ENCODE results near the gene TTYH3. TPM values are rescaled to one million over a fixed set of nuclear protein-coding genes. Genes with fewer than 3 reads are reported as not detected.
"Not testable (repeated sequence)": the region's sequence is repeated elsewhere in the genome, so short reads cannot be mapped to it uniquely, and the experiment has no call there.

Gene TTYH3
- total RNA-seq, 1 experiment from 2014 or later: 178 TPM

GRCh38 chr7:2607923-2608904, 23.6 kb upstream of the TTYH3 start (continued):
- TF ChIP-seq, protein P1, sequence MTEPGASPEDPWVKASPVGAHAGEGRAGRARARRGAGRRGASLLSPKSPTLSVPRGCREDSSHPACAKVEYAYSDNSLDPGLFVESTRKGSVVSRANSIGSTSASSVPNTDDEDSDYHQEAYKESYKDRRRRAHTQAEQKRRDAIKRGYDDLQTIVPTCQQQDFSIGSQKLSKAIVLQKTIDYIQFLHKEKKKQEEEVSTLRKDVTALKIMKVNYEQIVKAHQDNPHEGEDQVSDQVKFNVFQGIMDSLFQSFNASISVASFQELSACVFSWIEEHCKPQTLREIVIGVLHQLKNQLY (CRISPR knock-in tag; IDR thresholded peaks at IDR 0.05): no peak
- TF ChIP-seq RELA (CRISPR knock-in tag; IDR thresholded peaks at IDR 0.05; ENCODE audit: borderline replicate concordance) (no peak), TEAD4 (CRISPR knock-in tag; IDR thresholded peaks at IDR 0.05) (no peak), ZNF219 (CRISPR knock-in tag; IDR thresholded peaks at IDR 0.05; ENCODE audit: borderline replicate concordance) (no peak), ZSCAN18 (CRISPR knock-in tag; IDR thresholded peaks at IDR 0.05) (no peak), PRDM15 (CRISPR knock-in tag; IDR thresholded peaks at IDR 0.05) (no peak), IRF2 (CRISPR knock-in tag; IDR thresholded peaks at IDR 0.05; ENCODE audit: borderline replicate concordance, low read depth) (no peak), OVOL2 (CRISPR knock-in tag; IDR thresholded peaks at IDR 0.05; ENCODE audit: borderline replicate concordance) (no peak), TP53 (CRISPR knock-in tag; IDR thresholded peaks at IDR 0.05) (no peak)
- TF ChIP-seq, protein P2, sequence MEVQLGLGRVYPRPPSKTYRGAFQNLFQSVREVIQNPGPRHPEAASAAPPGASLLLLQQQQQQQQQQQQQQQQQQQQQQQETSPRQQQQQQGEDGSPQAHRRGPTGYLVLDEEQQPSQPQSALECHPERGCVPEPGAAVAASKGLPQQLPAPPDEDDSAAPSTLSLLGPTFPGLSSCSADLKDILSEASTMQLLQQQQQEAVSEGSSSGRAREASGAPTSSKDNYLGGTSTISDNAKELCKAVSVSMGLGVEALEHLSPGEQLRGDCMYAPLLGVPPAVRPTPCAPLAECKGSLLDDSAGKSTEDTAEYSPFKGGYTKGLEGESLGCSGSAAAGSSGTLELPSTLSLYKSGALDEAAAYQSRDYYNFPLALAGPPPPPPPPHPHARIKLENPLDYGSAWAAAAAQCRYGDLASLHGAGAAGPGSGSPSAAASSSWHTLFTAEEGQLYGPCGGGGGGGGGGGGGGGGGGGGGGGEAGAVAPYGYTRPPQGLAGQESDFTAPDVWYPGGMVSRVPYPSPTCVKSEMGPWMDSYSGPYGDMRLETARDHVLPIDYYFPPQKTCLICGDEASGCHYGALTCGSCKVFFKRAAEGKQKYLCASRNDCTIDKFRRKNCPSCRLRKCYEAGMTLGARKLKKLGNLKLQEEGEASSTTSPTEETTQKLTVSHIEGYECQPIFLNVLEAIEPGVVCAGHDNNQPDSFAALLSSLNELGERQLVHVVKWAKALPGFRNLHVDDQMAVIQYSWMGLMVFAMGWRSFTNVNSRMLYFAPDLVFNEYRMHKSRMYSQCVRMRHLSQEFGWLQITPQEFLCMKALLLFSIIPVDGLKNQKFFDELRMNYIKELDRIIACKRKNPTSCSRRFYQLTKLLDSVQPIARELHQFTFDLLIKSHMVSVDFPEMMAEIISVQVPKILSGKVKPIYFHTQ (CRISPR knock-in tag; IDR thresholded peaks at IDR 0.05): no peak

DNA sequence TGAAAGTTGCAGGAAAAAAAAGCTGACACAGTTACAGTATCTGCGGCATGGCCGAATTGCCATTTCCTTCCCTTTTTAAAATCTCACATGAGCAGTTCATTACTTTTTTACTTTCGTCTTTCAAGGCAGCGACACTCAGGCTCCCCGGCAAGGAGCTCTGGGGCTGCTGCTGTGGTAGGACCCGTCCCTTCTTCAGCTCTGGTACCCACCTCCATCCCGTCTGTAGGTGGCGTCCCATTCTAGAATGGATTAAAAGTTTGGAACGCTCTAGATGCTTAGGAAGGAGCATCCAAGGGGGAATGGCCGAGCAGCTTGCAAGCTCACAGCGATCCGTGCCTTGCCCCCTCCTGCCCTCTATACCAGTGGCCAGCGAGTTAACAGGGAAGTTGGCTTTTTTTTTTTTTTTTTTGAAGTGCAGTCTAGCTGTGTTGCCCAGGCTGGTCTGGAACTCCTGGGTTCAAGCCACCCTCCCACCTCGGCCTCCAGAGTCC, 22.8 kb upstream of the TTYH3 start:
- TF ChIP-seq FOXJ3 (CRISPR knock-in tag; IDR thresholded peaks at IDR 0.05; ENCODE audit: borderline replicate concordance): no peak
- TF ChIP-seq IRF1 (CRISPR knock-in tag; IDR thresholded peaks at IDR 0.05): no peak
- Mint-ChIP-seq H3K4me1 (peaks cover 20% of the 10 kb centered on the region), H3K27ac (peak overlapping the region; percentile 22; the same call in 1 of the 2 replicates), H3K9me3 (no peaks in the 10 kb centered on the region), H3K36me3 (no peaks in the 10 kb centered on the region), H3K27me3 (ENCODE audit: low read depth) (no peaks in the 10 kb centered on the region), H3K4me3 (no peak overlapping the region)
- CTCF ChIA-PET: interaction anchor here (0.6 to 2.1 kb wide), 46 partner anchors 8 to 535 kb away, joined by 3 to 37 read pairs (median 5); partner anchors contain the start of genes BRAT1 and TTYH3
- DNase-seq (ENCODE audit: low spot score) (peak; percentile 73), ATAC-seq (peak; percentile 63)
- POLR2A ChIA-PET: interaction anchor here (0.8 to 1.1 kb wide), 4 partner anchors 13 to 158 kb away, joined by 3 to 8 read pairs (median 4); no protein-coding TSS in a partner anchor

- ATAC-seq; H3K4me3 Mint-ChIP-seq; H3K9me3 Mint-ChIP-seq; DNase-seq (ENCODE audit: low spot score); H3K27me3 Mint-ChIP-seq (ENCODE audit: low read depth); H3K36me3 Mint-ChIP-seq: not testable (repeated sequence)
- H3K27ac Mint-ChIP-seq: peak overlapping the region; percentile 5
- ChIA-PET POLR2A (interaction anchor here (1.1 kb wide), 1 partner anchor 12 kb away, joined by 8 read pairs; no protein-coding TSS in a partner anchor), CTCF (interaction anchor here (0.7 to 2.1 kb wide), 27 partner anchors 7 to 158 kb away, joined by 3 to 37 read pairs (median 9); partner anchors contain the start of genes BRAT1 and TTYH3)
- peaks cover 20% of the 10 kb centered on the region for H3K4me1 Mint-ChIP-seq
Measured at GRCh38 chr7:2609646-2610045, 22.1 kb upstream of the TTYH3 start.
